GM12878 (cell line): ENCODE results near the gene SUPT4H1. TPM values are rescaled to one million over a fixed set of nuclear protein-coding genes. Genes with fewer than 3 reads are reported as not detected.

Experiments used
- ATAC-seq: fragments of 200-7000 bp; cut with Tn5 transposase; 3 replicates; pipeline ENCODE4 v1.9.1; 2020; ENCODE audit warnings: mild to moderate bottlenecking, moderate library complexity
- BruUV-seq: library from RNA; stranded (reverse); fragments of 400-500 nt; replicated peaks from 2 replicates; lab custom pipeline; 2021; lab: Mats Ljungman, UMichigan
- CTCF ChIA-PET: fragments of 300-600 bp; sonication (Branson Sonifier 250); formaldehyde crosslinking; extraction: SDS; loops from one replicate; lab custom pipeline; 2021; ENCODE audit warnings: inconsistent platforms; lab: Yijun Ruan, JAX
- POLR2A ChIA-PET: fragments of 350-600 bp; formaldehyde crosslinking; extraction: SDS; loops from one replicate; lab custom pipeline; 2021; ENCODE audit warnings: inconsistent platforms; lab: Charles Lee
- RAD21 ChIA-PET: fragments of 300-600 bp; sonication (Branson Sonifier 250); formaldehyde crosslinking; loops from one replicate; lab custom pipeline; 2023; ENCODE audit warnings: antibody characterized with exemption; ENCODE audit not compliant: unreplicated experiment; lab: Charles Lee
- SMC1A ChIA-PET: fragments of 300-600 bp; sonication (Branson Sonifier 250); formaldehyde crosslinking; loops from one replicate; lab custom pipeline; 2023; ENCODE audit not compliant: unreplicated experiment, uncharacterized antibody; lab: Charles Lee
- DNase-seq: peaks from one replicate; pipeline ENCODE4 v3.0.0-alpha.2; 2011; ENCODE audit warnings: low read depth, low spot score
- FAIRE-seq: peaks from 3 replicates; lab custom pipeline; 2011; peaks lifted over from hg19 to GRCh38; lab: Jason Lieb, UNC
- H2AFZ ChIP-seq: 2 replicates; pipeline ENCODE4 v1.6.0; 2011; ENCODE audit warnings: low read depth, low read length, control low read depth; ENCODE audit not compliant: control insufficient read depth
- H3K27ac ChIP-seq: 2 replicates; pipeline ENCODE4 v1.5.1; 2011; ENCODE audit warnings: control low read depth; ENCODE audit not compliant: control insufficient read depth, insufficient read depth
- H3K27me3 ChIP-seq, 2 experiments: replicated peaks in 1 of 2; 2 replicates each; pipeline versions ENCODE4 v1.6.0 to v1.6.1; 2011; ENCODE audit warnings: low read length in 1 of 2; ENCODE audit not compliant: control insufficient read depth in 2 of 2, insufficient read depth in 2 of 2
- H3K36me3 ChIP-seq, 2 experiments: 2 replicates each; pipeline ENCODE4 v1.5.1; 2011; ENCODE audit warnings: low read length in 1 of 2; ENCODE audit not compliant: control insufficient read depth in 2 of 2, insufficient read depth in 2 of 2
- H3K4me1 ChIP-seq: 2 replicates; pipeline ENCODE4 v1.6.1; 2011; ENCODE audit warnings: mild to moderate bottlenecking, low read length, moderate library complexity, mixed read lengths; ENCODE audit not compliant: control insufficient read depth, insufficient read depth
- H3K4me2 ChIP-seq: 2 replicates; pipeline ENCODE4 v1.6.0; 2011; ENCODE audit warnings: control low read depth; ENCODE audit not compliant: control insufficient read depth, insufficient read depth
- H3K4me3 ChIP-seq: fragments of 200-600 bp; sonication (generic); 2 replicates; pipeline ENCODE4 v1.5.1; 2016
- H3K79me2 ChIP-seq: 2 replicates; pipeline ENCODE4 v1.6.0; 2011; ENCODE audit warnings: low read length; ENCODE audit not compliant: control insufficient read depth, insufficient read depth
- H3K9ac ChIP-seq: 2 replicates; pipeline ENCODE4 v1.8.0; 2011; ENCODE audit warnings: low read length, control low read depth, mixed read lengths; ENCODE audit not compliant: control insufficient read depth, insufficient read depth
- H3K9me3 ChIP-seq: replicated peaks from 3 replicates; pipeline ENCODE4 v1.5.1; 2011; ENCODE audit warnings: mild to moderate bottlenecking, low read length; ENCODE audit not compliant: control insufficient read depth, insufficient read depth
- H4K20me1 ChIP-seq: 2 replicates; pipeline ENCODE4 v1.6.0; 2011; ENCODE audit not compliant: control insufficient read depth, insufficient read depth
- BACH1 ChIP-seq: fragments of 450-650 bp; IDR thresholded peaks from 2 replicates; pipeline ENCODE4 v1.6.1; 2017; ENCODE audit warnings: mild to moderate bottlenecking, borderline replicate concordance
- CHD4 ChIP-seq: fragments of 200-600 bp; sonication (generic); IDR thresholded peaks from 2 replicates; pipeline ENCODE4 v1.6.1; 2016; ENCODE audit warnings: mild to moderate bottlenecking
- FOS ChIP-seq: IDR thresholded peaks from 3 replicates; pipeline ENCODE4 v1.6.1; 2011; ENCODE audit warnings: borderline replicate concordance; ENCODE audit not compliant: insufficient read length; ENCODE audit errors: extremely low read depth
- IKZF2 ChIP-seq, 2 experiments: fragments of 450-650 bp; IDR thresholded peaks; 2 replicates each; pipeline ENCODE4 v1.6.1; 2017; ENCODE audit warnings: mild to moderate bottlenecking in 2 of 2, moderate library complexity in 2 of 2
- NR2C2 ChIP-seq: IDR thresholded peaks from 2 replicates; pipeline ENCODE4 v1.6.1; 2011; ENCODE audit warnings: borderline replicate concordance, low read depth; ENCODE audit not compliant: control insufficient read depth, insufficient read length
- POU2F2 ChIP-seq: IDR thresholded peaks from 3 replicates; pipeline ENCODE4 v1.6.1; 2011; ENCODE audit warnings: low read depth, mild to moderate bottlenecking, low read length, borderline replicate concordance
- ZNF217 ChIP-seq: fragments of 450-650 bp; IDR thresholded peaks from 2 replicates; pipeline ENCODE4 v1.6.1; 2017; ENCODE audit warnings: antibody characterized with exemption, mild to moderate bottlenecking
- ZNF592 ChIP-seq: fragments of 450-650 bp; IDR thresholded peaks from 2 replicates; pipeline ENCODE4 v1.6.1; 2017; ENCODE audit warnings: mild to moderate bottlenecking, moderate library complexity
- WGBS: methylation state at CpG from one replicate; pipeline ENCODE4 v1.1.6; 2016; ENCODE audit warnings: low lambda C conversion rate; ENCODE audit not compliant: insufficient replicate concordance, insufficient coverage; ENCODE audit errors: missing lambda C conversion rate; 5-methylcytosine and 5-hydroxymethylcytosine counted together
- in situ Hi-C: fragments of 300-500 bp; cut with MboI; formaldehyde crosslinking; loops from 9 replicates; pipeline ENCODE4 v1.14.3; 2018; ENCODE audit warnings: mixed read lengths
- intact Hi-C: fragments of 100-400 bp; cut with micrococcal nuclease; formaldehyde crosslinking; loops from one replicate; pipeline ENCODE4 v1.14.2; 2022; ENCODE audit not compliant: unreplicated experiment
- polyA plus RNA-seq, 11 experiments: library from polyadenylated mRNA; depleted of rRNA in 4 of 11; unstranded in 6 of 11; stranded (reverse) in 5 of 11; fragments of >200 nt; fragmentation: Nextera tagmentation in 4 of 11; fragmentation: Illumina TruSeq in 1 of 11; extraction: Ambion mirVana in 4 of 11; extraction: Trizol in 1 of 11; gene quantifications; 1 replicate in 1 of 11; 2 replicates in 10 of 11; pipeline versions ENCODE4 v1.2.1 to v1.2.3, GENCODE V29; 2011 to 2016; ENCODE audit warnings: inconsistent platforms in 2 of 11, missing spikeins in 2 of 11, low read depth in 1 of 11
- total RNA-seq, 4 experiments: library from RNA; depleted of rRNA in 3 of 4; stranded (reverse); fragments of >200 nt in 3 of 4; fragmentation: Illumina TruSeq in 1 of 4; extraction: Trizol in 1 of 4; gene quantifications; 2 replicates each; pipeline versions ENCODE4 v1.2.1 to v1.2.3, GENCODE V29; 2013 to 2021
- TF ChIP-seq, protein P1 (sequence below): IDR thresholded peaks from 2 replicates; pipeline ENCODE4 v1.6.1; 2012; ENCODE audit warnings: mild to moderate bottlenecking, low read depth, low read length

The SUPT4H1 gene
- total and polyA plus RNA-seq, 10 of the 15 experiments (the other 5 are each of a cell fraction or from before 2014, with no cell fraction given): 83.8 to 293 (median 128) TPM

DNA sequence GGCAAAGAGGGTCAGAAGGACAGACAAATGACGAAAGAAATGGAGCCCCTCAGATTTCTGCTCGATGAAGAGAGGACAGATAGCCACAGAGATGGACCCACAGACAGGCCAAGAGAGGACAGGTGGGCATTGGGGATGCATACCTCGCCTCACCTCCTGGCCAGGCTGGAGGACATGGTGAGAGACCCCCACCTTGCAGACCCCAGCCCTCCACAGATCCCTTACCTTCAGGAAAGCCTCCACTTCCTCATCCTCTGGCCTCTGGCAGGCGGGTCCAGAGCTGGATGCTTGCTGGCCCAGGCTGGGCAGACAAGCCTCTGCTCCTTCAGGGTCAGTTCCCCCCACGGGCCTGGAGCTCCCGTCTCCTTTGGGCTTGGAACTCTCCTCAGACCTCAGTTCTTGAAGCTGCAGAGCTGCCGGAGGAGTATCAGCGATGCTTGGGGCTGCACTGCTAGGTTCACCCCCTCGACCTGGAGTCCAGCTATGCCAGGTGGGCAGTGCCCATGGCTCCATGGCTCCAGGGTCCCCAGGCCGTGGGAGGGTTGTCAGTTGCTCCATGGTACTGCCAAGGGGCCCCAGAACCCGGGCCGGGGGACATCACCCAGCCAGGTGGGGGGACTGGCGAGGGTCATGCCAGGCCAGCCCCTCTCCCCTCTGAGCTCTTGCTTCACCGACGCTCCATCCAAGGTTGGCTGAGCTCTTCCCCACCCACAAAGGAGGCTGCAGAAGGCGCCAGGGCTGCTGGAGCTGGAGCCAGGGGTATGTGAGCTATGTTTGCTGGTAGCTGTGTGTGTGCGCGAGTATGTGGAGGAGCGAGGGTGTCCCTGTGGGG lies 24.4 kb downstream of the SUPT4H1 start (continued):
- no peak for TF ChIP-seq ZNF592
- TF ChIP-seq, all 136 proteins: peak for 16

DNA sequence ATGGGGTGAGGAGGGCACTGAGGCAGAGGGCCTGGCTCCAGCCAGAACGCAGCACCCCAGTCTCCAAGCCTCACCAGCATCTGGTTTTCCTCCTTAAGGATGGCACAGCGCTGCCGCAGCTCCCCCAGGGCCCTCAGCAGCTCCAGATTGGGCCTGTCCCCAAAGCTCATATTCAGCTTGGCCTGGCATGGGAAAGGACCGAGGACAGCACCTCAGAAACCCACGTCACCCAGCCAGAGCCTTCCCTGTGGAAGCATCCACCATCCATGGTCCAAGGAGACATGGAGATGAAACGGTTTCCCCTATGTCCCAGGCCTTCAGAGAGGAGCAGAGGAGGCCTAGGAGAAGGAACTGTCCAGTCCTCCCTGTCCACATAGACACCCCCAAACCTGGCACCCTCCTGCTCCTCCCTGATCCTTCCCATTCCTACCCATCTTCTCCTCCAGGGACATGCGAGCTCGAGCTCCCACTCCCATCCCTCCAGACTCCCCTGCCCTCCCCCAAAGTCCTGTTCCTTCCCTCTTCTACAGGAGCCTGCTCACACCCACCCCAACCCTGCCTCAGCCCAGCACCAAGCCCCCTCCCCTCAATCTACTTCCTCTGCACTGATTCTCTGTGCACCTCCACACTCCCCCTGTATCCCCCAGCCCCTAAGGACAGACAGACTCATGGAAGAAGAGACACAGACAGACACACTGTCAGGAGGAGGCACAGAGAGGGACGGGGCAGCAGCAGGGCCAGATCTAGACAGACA lies 25.2 kb downstream of the SUPT4H1 start:
- no TSS peak for BruUV-seq
- ChIA-PET CTCF (interaction anchor here (1.2 to 4.0 kb wide), 10 partner anchors 9 to 127 kb away, joined by 3 to 51 read pairs (median 6); partner anchors contain the start of genes RNF43 and SUPT4H1), POLR2A (interaction anchor here (0.7 to 8.4 kb wide), 8 partner anchors 9 to 112 kb away, joined by 3 to 77 read pairs (median 4); no protein-coding TSS in a partner anchor), SMC1A (interaction anchor here (0.7 to 3.8 kb wide), 12 partner anchors 9 to 136 kb away, joined by 3 to 40 read pairs (median 5); partner anchors contain the start of genes RNF43 and SUPT4H1), RAD21 (interaction anchor here (1.0 to 3.6 kb wide), 7 partner anchors 9 to 25 kb away, joined by 3 to 40 read pairs (median 12); partner anchors contain the start of gene SUPT4H1)
- H3K4me3 ChIP-seq: no peak overlapping the region
- FAIRE-seq (no peak), ATAC-seq (no peak), DNase-seq (no peak)
- H3K36me3 ChIP-seq: peaks cover 6 to 15% of the 10 kb centered on the region in 2 experiments
- no peak overlapping the region for H3K9ac ChIP-seq
- intact Hi-C loops (no loop called here), in situ Hi-C loops (no loop called here)
- no peak overlapping the region for H3K4me2 ChIP-seq
- WGBS: 61% methylated on average over 9 of the region's 9 CpGs
- no peak overlapping the region for H2AFZ ChIP-seq
- peaks cover 32% of the 10 kb centered on the region for H3K79me2 ChIP-seq
- peaks cover 18% of the 10 kb centered on the region for H3K4me1 ChIP-seq
- H4K20me1 ChIP-seq: no peaks in the 10 kb centered on the region; the same call in 1 of the 2 replicates
- H3K27me3 ChIP-seq: no peaks in the 10 kb centered on the region; a peak in 1 of 4 replicates
- no peak overlapping the region for H3K27ac ChIP-seq
- no peaks in the 10 kb centered on the region for H3K9me3 ChIP-seq
- TF ChIP-seq NR2C2 (no peak), ZNF217 (no peak), IKZF2 (IDR thresholded peaks at IDR 0.05) (no peak), FOS (no peak), CHD4 (no peak), BACH1 (no peak), POU2F2 (peak; percentile 49; the same call in 2 of the 3 replicates)
- TF ChIP-seq, protein P1, sequence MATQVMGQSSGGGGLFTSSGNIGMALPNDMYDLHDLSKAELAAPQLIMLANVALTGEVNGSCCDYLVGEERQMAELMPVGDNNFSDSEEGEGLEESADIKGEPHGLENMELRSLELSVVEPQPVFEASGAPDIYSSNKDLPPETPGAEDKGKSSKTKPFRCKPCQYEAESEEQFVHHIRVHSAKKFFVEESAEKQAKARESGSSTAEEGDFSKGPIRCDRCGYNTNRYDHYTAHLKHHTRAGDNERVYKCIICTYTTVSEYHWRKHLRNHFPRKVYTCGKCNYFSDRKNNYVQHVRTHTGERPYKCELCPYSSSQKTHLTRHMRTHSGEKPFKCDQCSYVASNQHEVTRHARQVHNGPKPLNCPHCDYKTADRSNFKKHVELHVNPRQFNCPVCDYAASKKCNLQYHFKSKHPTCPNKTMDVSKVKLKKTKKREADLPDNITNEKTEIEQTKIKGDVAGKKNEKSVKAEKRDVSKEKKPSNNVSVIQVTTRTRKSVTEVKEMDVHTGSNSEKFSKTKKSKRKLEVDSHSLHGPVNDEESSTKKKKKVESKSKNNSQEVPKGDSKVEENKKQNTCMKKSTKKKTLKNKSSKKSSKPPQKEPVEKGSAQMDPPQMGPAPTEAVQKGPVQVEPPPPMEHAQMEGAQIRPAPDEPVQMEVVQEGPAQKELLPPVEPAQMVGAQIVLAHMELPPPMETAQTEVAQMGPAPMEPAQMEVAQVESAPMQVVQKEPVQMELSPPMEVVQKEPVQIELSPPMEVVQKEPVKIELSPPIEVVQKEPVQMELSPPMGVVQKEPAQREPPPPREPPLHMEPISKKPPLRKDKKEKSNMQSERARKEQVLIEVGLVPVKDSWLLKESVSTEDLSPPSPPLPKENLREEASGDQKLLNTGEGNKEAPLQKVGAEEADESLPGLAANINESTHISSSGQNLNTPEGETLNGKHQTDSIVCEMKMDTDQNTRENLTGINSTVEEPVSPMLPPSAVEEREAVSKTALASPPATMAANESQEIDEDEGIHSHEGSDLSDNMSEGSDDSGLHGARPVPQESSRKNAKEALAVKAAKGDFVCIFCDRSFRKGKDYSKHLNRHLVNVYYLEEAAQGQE: no peak
